Posterior cingulate gyrus (tissue), 11 donors: ENCODE data around the gene HDAC10.
"Not testable (repeated sequence)": the region's sequence is repeated elsewhere in the genome, so short reads cannot be mapped to it uniquely, and the experiment has no call there.

ENCODE experiments used
- DNase-seq, 10 donors: peaks; one replicate each; pipeline versions ENCODE4 v3.0.0 to v3.0.0-alpha.2; 2020 to 2021; ENCODE audit warnings: mixed read lengths in 3 of 10
- intact Hi-C: fragments of 100-400 bp; cut with DNase I; formaldehyde crosslinking; loops from one replicate; pipeline ENCODE4 v1.15.1; 2023

Gene HDAC10

DNA sequence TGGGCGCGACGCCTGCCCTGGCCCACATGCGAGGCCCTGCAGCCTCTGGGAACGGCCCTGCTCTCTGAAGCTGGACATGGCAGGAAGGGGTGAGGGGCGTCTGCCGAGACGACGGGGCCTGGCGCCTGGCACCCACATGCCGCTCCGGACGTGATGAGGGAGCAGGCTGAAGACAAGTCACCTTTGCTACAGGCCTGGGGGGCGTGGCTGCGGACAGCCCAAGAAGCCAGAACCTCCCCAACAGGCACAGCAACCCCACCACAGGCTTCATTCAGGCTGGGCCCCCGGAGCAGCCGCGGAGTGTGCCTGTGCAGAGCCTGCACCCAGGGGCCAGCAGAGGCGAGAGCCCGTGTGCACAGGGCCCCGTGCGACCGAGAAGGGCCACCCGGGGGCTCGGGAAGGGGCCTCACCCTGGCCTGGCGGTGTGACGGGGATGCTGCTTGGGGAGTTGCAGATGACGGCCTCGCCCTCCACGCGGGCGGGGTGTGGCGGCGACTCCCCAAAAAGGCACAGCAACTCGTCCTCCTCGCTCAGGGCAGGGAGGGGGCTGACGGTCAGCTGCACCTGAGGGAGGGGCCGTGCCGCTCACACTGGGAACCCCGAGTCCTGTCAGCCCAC is 35.7 kb upstream of the HDAC10 start:
- no peak for DNase-seq
- intact Hi-C loops: no loop called here

DNA sequence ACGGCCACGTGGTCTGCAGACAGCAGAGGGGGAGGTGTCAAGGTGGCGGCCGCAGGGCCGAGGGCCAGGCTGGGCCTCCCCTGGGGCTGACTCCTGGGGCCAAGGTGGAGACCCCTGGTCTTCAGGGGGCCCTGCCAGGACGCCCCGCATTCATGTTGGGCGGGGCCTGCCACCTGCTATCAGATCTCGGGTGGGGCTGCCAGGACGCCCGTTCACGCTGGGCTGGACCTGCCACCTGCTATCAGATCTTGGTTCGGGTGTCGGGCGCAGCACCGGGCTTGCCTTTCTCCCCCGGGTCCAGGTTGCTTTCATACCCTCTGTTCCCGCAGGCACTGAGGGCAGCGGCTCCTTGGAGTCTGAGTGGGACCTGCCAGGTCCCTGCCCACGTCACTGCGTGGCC is 35.2 kb upstream of the HDAC10 start:
- no peak for DNase-seq
- intact Hi-C loops: no loop called here

DNA sequence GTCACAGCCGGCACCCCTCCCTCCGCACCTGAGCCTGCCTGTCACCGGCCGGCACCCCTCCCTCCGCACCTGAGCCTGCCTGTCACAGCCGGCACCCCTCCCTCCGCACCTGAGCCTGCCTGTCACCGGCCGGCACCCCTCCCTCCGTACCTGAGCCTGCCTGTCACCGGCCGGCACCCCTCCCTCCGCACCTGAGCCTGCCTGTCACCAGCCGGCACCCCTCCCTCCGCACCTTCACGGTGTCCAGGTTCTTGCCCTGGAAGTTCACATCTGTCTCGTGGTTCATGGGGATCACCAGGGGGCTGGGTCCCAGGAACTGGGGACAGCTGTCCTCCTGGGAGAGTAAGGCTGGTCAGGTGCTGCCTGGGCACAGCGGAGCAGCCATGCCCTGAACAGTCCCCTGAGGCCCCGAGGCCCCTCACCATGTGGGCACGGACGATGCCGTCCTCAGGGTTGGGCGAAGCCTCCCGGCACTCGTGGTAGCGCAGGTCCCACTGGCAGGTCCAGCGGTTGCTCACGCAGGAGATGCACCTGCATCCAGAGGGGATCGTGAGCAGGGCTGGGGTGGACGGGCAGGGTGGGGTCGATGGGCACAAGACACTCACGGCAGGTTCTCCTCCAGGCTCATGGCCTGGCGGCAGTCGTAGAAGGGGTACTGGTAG is 34.6 kb upstream of the HDAC10 start:
- DNase-seq: no peak
- intact Hi-C loops: no loop called here

DNA sequence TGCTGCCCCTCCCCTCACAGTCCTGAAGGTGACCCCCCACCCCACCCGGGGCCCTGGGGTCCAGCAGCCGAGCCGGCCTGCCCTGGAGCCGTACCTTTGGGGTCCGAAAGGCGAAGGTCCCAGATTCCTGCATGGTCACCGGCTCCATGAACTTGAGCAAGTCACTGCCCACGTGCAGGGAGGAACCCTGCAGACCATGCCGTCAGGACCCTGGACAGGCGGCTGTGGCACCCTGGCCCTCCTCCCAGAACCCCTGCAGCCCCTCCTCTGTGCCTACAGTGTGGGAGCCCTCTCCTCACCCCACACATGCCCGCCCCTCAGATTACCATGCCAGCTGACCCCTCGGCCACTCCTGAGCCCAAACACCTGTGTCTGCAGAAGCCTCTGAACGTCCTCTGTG is 33.4 kb upstream of the HDAC10 start:
- DNase-seq: no peak
- intact Hi-C loops: no loop called here

DNA sequence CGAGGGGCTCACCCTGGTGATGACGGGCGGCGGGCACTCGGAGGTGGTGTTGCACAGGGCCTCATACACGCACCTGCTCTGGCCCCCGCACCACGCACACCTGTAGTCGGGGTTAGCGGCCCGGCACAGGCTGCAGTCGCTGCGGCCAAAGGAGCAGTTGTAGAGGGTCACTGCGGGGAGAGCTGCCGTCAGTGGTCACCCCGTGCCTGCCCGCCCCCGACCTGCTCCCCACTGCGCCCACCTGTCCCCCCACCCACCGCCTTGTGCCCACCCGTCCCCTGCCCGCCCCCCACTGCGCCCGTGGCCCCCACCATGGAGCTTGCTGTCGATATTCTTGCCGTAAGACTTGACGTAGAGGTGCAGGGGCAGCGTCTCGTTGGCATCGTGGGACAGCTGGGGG is 32.8 kb upstream of the HDAC10 start:
- DNase-seq: no peak
- intact Hi-C loops: no loop called here

DNA sequence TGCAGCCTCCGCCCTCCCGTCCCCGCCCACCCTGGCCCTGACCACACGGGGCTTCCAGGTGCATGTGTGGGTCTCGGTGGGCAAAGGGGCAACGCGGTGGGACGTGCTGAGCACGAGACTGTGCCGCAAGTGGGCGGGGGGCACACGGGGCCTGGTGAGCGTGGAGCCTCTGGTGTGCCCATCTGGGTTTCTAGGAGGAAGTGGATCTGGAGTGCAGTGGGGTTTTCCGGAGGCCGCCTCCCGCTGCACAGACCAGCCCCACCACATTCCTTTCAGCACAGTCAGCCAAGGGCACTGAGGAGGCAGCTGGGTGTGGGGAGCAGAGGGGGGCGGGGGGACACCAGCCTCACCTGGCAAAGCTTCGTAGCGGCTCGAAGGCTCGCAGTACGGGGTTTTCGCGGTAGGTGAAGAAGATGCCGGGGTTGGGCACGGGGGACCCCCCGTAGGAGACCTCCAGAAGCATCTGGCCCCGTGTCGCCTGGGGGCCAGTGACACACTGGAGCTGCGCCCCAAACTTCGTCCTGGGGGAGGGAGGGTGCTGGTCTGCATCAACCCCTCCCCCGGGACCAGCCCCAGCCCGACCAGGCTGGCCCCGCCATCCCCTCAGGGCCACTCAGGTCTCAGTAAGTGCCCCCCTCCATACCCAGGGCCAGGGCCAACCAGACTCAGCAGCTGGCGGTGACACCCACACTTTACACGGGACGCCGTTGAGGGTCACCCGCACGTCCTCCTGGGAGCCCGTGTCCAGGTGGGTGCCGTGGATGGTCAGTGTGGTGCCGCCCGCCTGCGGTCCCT is 31.5 kb upstream of the HDAC10 start:
- intact Hi-C loops: no loop called here
- no peak for DNase-seq

DNA sequence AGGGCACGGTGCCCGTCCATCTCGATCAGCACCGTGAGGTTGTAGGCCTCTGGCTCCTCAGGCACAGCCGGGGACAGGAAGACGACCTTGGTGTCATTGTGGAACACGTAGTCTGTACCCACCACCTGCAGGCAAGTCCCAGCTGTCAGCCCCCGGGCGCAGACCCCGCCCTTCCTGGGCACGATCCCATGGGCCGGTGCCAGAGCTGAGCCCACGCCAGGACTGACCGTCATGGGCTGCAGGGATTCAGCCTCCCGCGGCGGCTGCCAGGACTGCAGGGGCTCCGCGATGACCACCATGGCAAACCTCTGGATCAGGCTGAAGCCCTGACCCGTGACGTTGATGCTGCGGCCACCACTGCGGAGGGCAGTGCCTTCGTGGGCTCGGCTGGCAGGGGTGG is 30.9 kb upstream of the HDAC10 start:
- intact Hi-C loops: no loop called here
- DNase-seq: no peak

DNA sequence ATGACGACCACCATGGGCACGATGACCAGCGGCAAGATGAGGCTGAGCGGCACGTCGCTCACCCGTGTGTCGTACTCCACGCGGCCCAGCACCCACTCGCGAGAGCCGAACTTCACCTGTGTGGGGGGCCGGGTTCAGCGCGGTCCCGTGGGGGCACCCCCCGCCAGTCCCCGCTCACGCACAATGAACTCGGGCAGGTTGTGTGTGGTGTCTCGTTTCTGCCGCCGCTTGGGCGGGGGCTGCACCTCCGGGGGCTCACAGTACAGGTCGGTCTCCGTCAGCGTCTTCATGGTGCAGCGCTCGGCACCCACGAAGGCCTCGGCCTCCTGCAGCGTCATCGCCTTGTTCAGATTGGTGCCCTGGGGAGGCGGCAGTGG is 30.3 kb upstream of the HDAC10 start:
- DNase-seq: no peak
- intact Hi-C loops: no loop called here

DNA sequence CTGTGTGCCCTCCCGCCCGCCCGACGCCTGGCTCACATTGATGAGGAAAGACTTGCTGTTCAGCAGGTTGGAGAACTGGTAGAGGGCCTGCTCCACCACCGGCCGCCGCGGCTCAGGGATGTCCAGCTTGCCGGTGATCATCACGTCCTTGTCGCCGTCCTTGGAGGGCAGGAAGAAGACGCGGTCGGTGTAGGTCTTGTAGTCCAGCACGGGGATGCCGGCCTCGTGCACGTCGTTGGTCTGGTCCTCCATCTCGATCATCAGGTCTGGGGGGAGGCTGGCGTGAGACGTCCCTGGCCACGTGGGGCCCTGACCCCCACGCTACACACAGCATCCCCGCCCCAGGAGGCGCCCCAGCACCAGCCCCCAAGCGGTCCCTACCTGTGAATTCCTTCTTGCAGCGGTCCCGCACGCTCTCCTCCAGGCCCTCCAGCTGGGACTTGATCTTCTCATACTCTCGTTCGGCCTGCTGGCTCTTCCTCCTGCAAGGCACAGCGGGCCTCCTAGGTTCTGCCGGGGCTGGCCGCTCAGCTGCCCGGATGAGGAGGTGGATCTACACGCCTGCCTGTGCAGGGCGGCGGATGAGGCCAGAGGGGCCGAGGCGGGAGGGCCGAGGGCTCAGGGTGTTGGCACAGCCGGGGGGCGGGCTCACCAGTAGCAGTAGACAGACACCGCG is 29.8 kb upstream of the HDAC10 start:
- no peak for DNase-seq
- intact Hi-C loops: no loop called here

DNA sequence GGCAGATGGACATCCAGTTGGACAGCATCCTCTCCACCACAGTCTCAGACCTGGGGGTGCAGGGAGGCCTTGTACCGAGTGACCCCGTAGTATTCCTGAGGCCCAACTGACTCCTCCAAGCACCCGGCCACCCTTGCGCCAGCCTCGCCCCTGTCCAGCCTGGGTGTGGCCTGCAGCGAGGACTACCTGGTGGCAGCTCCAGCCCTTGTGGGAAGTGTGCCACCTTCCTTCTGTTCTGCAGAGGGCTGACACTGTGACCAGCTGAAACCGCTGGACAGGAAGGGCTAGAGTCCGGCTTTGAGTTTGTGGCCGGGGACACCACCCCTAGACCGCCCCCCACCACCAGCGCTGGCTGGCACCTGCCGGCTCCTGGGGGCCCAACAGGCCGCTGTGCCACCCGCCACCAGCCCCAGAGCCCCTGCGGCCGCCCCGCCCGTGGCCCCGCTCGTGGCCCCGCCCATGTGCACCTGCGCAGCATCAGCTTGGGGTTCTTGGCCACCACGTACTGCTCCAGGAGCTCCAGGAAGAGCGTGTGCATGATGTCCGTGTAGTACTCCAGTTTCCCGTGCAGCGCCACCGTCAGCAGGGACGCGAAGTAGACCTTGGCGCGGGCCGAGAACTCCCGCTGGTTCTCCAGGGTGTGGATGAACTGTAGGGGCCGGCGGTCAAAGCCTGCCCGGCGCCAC is 29.1 kb upstream of the HDAC10 start:
- DNase-seq: no peak
- intact Hi-C loops: no loop called here

DNA sequence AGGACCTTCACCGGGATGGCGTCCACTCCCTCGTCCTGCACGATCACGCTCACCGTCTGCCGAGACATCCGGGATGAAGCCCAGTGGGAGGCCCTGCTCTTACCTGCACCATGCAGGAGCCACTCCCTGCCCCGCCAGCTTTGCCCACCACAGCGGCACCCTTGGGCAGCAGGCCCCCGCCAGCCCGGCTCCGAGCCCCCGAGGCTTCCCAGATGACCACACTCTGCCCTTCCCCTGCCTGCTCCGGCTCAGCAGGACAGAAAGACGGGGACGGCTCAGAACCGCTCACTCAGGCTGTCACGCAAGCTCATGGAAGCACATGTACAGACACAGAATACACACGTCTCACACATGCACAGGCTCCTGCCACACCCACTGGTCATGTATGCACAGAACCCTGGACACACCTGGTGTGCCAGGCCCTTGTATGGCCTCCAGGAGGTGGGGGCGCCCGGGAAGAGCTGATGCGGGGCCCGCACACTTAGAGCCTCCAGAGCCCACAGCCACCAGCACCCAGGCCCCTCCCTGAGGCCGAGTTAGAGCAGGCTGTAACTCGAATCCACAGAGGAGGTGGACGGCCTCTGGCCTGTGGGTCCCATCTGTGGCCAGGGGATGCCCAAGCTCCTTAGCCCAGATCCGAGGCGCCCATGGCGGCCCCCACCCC is 28.0 kb upstream of the HDAC10 start:
- intact Hi-C loops: no loop called here

DNA sequence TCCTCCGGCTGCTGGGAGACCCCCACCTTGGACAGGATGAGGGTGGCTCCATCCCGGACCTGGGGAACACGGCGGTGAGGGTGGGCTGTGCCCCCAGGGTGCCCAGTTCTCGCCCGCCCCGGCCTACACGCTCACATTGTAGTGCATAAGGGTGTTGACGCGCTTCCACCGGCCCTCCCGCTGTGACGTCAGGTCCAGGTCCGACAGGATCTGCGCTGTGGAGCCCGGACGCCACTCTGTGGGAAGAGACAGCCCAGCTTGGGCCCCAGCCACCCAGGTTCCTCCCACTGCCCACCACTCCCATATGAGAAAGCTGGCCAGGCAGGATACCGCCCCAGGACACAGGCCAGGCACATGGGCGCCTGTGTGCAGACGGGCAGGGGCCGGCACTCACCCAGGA is 27.4 kb upstream of the HDAC10 start:
- intact Hi-C loops: no loop called here
- DNase-seq: no peak

More for the DNA sequence above, 28.0 kb upstream of the HDAC10 start:
- DNase-seq: no peak

DNA sequence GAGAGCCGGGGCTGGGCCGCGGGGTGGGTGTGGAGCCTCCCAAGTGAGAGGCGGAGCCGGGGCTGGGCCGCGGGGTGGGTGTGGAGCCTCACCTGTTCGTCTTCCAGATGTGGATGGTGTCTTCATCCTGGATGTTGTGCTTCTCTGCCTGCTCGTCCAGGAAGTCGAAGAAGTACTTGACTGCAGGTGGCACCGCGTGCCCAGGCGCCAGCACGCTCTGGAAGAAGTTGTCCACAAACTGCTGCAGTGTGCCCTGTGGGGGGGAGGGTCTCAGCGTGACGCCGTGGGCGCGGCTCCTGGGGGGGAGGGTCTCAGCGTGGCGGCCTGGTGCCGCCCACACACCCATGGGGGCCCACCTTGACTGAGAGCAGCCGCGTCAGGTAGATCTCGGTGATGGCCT is 26.7 kb upstream of the HDAC10 start:
- no peak for DNase-seq
- intact Hi-C loops: loop anchor here (2.0 kb wide), 1 partner anchor 49 kb away; the partner anchor contains the start of gene DENND6B

DNA sequence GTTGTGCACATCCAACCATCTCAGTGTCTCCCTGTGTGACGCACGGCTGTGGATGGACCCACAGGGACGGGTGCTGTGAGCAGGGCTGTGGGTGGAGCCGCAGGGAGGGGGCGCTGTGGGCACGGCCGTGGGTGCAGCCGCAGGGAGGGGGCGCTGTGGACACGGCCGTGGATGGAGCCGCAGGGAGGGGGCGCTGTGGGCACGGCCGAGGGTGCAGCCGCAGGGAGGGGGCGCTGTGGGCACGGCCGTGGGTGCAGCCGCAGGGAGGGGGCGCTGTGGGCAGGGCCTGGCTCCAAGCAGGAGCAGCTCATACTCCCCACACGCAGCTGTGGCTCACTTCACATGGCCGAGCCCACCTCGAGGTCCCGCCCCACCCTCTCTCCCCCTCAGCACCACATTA is 25.1 kb upstream of the HDAC10 start:
- DNase-seq: peak; percentile 65 to 98 (median 82)
- intact Hi-C loops: loop anchor here (1.0 to 2.0 kb wide), 2 partner anchors 51 to 66 kb away; partner anchors contain the start of gene DENND6B

DNA sequence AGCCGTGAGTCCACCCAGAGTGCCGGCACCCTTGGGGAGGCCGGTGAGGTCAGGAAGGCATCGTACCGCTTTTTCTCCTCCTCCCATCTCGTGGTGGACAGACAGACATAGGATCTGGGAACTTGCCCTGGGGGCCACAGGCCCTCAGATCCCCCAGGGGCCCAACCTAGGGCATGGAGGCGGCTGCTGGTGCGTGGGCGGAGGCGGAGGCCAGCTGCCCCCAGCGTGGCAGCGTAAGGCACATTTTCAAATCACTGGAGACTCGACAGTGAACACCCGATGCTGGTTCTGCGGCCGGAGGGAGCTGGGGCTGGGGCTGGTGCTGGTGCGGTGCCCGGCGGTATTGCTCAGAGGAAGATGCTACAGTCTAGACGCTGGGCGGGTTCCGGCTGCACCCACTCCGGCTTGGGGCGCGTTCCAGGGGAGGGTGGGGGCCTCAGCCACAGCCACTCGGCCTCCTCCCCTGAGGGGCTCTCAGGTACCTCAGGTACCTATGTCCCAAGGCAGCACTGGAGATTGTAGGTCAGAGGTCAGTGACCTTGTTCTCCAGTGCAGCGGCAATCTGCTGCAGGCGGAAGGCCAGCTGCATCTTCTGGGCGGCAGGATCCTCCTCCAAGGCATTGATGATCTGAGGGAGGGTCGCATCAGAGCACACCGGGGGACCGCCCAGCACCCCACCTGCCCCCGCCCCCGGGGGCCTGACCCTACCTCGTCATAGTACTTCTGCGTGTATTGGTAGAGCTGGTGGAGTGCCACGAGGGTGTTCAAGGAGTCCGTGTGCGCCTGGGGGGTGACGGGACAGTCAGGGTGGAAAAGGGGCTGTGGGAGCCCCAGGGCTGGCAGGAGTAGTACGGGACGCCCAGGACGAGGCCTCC is 24.4 kb upstream of the HDAC10 start:
- peak in 1 of 10 donors; percentile 87 for DNase-seq
- intact Hi-C loops: loop anchor here (1.0 to 2.0 kb wide), 2 partner anchors 51 to 67 kb away; partner anchors contain the start of gene DENND6B

DNA sequence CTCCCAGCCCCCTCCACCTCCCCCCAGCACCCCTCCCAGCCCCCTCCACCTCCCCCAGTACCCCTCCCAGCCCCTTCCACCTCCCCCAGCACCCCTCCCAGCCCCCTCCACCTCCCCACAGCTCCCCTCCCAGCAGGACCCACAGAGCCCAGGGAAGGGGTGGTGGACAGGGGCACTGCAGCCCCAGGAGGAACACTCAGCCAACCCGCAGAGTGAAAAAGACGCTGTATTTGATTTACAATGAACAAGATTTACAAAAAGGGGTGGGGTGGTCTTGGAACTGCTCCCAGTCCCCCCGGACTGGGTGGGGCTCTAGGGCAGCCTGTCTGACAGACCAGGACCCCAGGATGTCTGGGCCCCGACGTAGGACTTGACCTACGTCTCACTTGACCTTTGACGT is 23.7 kb upstream of the HDAC10 start:
- intact Hi-C loops: no loop called here

DNA sequence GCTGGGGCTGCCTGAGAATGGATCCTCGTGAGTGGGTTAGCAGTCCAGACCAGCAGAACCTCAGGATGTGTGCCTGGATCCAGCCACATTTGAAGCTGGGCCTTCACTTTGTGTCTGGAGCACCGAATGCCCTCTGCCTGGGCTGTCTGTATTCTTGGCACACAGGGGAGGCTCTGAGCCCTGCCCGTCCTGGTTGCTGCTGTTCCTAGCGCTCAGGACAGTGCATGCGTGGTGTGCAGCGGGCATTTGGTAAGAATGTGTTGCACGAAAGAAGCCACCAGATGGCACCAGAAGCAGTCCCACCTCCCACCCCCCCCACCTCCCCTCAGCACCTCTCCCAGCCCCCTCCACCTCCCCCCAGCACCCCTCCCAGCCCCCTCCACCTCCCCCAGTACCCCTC is 23.2 kb upstream of the HDAC10 start:
- DNase-seq: peak; percentile 46 to 95 (median 70)
- intact Hi-C loops: no loop called here

More for the DNA sequence above, 23.7 kb upstream of the HDAC10 start:
- no peak for DNase-seq

DNA sequence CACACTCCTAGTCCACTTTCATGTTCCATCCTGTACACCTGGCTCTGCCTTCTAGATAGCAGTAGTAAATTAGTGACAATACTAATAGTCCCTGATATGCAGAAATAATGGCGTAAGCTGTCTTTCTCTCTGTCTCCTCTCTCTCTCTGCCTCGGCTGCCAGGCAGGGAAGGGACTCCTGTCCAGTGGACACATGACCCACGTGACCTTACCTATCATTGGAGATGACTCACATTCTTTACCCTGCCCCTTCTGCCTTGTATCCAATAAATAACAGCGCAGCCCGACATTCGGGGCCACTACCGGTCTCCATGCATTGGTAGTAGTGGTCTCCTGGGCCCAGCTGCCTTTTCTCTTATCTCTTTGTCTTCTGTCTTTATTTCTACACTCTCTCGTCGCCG is 22.7 kb upstream of the HDAC10 start:
- DNase-seq, intact Hi-C loops: not testable (repeated sequence)

DNA sequence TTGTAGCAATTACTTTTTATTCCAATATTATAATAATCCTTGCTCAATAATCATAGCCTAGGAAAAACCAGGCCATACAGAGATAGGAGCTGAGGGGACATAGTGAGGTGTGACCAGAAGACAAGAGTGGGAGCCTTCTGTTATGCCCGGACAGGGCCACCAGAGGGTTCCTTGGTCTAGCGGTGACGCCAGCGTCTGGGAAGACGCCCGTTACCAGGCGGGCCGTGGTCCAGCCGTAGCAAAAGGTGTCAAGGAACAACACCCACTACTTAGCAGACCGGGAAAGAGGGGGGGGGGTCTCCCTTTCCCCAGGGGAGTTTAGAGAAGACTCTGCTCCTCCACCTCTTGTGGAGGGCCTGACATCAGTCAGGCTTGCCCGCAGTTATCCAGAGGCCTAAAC is 22.3 kb upstream of the HDAC10 start:
- DNase-seq, intact Hi-C loops: not testable (repeated sequence)
